NCI-H1417 (cell line): ENCODE measurements around the gene APEX1.
"Not testable (repeated sequence)": the region's sequence is repeated elsewhere in the genome, so short reads cannot be mapped to it uniquely, and the experiment has no call there.

Source experiments
- DNase-seq, 3 experiments: peaks; one replicate each; lab custom pipeline; 2025; lab: John Stamatoyannopoulos, UW

The APEX1 gene

DNA sequence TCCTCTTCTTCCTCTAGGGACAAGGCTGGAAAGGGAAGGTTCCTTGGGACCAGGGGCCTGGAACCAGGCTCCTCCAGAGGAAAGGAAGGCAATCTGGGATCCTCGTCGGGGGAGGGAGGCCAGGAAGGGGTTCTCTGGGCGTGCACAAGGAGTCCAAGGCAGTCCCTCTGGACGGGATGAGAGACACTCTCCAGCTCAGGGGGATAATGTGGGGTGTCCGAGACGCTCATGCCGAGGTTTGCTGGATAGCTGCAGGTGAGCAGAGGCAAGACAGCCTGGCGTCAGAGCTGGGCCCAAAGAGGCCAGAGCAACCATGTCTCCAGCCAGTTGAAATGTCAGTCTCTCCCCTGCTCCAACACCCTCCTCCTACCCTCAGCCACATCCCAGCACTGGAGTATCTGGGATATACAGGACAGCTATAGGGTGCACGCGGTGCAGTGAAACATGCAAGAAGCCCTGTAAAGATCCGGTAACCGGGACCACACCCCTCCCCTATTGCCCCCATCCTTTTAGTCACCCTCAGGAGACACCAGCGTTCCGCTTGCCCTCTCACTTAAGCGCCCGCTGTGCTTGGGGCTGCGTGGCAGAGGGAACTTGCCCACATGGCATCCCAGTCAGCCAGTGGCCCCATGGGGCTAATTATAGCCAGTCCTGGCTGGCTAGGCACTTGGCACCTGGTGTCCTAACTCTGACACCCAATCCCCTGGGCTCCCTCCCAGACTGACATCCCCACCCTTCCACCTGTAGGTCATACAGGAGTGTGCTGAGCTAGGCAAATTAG, 19.3 kb upstream of the APEX1 start, which contains the start of gene KLHL33:
TSS of gene KLHL33 (minus strand) at position 585 of the 781 bp plus-strand sequence. CDS start at position 230, 355 bp downstream.
- DNase-seq, result peak; percentile 25 to 66 (median 56)

DNA sequence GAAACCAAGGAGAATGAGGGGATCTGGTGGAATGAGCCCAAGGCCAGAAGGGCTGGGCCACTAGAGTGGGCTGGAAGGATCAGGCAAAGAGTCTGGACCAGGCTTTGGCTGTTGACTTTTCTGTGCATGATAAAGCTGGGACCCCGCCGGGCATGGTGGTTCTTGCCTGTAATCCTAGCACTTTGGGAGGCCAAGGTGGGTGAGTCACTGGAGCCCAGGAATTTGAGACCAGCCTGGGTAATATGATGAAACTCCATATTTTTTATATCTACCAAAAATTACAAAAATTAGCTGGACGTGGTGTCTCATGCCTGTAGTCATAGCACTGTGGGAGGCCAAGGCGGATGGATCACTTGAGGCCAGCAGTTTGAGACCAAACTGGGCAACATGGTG, 18.7 kb upstream of the APEX1 start:
- no peak for DNase-seq

DNA sequence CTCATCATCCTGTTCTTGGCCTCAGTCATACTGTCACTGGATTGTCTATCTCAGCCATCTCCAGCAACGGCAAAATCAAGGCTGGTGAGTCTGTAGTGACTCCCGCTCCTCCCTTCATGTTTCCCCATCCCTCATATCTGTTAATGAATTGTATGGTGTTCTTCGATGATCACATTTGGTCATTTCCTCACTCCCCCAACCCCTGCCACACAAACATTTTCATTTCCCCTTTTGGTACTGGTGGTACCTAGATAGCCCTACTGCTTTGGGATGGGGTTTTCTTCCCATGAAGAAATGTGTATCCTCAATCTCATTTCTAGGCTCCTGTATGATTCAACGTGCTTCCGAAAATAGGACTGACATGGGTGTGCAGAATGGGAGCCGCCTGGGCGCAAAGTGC, 16.4 kb upstream of the APEX1 start:
- DNase-seq, result no peak

DNA sequence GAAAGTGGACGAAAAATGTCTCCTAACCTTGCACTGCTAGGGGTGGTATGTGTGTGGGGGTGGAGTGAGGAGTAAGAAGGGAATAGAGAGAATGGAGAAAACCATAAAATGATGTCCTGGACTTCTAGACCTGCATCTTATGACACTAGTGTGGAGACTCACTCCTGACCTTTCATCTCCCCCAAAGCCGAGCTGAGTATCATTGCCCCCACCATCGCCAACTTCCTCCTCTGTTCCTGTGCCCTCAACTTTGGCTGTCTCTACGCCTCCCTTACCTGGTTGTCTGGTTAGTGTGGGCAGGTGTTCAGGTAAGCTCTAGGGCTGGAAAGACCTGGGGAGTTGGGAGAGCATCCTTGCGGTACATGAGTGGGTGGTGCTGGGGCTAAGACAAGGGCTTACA, 14.6 kb upstream of the APEX1 start:
- DNase-seq, result no peak

DNA sequence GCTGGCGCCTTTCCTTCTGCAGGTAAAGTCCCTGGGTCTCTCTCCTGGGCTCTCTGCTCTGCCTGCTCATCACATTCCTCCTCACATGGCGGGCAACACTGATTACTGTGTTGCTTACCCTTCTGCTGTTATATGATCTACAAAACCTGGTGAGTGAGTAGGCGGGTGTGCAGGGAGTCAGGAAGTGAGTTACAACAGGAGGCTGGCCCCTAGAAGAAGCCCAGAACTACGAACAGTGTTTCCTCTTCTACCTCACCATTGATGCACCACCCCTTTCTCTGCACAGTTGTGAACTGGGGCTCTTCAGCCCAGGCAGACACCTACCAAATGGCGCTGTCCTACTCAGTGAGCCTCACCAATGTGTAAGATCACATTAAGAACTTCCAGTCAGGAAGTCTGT, 14.1 kb upstream of the APEX1 start:
- no peak for DNase-seq

DNA sequence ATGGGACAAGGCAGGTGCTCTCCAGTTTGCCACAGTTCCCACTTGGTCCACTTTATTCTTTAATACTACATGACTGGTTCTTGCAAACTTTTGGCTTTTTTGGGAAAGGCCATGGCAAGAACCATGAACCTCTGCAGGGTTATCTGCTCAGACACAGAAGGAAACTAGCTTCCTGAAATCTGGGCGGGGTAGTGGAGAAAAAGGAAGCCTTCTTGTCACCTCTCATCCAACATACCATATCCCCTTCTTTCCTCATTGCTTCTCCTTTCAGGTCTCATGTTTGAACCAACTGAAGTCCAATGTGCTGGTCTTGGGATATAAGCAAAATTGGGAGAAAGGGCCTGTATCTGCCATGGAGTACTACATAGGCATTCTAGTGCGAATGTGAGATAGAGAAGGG, 13.6 kb upstream of the APEX1 start:
- DNase-seq, result no peak

DNA sequence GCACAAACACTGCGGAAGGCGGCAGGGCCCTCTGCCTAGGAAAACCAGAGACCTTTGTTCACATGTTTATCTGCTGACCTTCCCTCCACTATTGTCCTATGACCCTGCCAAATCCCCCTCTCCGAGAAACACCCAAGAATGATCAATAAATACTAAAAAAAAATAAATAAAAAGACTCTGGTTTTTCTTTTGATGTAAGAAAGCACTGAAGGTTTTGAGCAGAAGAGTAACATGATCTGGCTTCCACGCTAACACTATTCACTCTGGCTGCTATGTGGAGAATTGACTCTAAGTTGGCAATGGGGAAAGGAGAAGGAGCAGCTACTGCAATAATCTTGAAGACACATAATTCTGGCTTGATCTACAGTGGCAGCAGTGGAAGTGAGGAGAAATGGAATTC, 11.4 kb upstream of the APEX1 start:
- DNase-seq, result peak in 1 of 3 experiments; percentile 68

DNA sequence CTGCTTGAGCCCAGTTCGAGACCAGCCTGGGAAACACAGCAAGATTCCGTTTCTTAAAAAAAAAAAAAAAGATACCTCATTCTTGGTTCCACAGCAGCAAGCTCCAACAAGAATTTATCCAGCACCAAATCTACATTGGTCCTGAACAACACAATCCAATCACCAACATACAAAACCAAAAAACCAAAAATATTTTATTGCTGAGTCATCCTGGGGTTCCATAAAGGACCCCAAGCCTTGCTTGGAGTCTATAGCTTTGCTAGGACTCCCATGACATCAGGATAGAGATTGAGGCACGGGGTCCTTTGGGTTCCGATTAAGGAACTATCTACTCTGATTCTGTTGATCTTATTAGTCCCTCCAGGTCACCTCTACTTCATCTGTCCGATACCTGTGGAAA, 8.1 kb upstream of the APEX1 start:
- no peak for DNase-seq

DNA sequence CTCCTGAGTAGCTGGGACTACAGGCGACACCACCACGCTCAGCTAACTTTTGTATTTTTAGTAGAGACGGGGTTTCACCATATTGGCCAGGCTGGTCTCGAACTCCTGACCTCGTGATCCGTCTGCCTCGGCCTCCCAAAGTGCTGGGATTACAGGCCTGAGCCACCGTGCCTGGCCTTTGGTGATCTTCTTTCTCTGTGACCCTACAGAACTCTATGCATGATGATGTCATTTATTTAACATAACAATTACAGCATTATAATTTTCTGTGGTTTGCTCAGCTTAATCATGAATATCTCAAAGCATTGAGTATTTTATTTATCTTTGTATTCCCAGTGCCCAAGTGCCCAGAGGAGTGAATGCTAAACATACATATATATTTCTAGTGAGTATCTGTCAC, 2.2 kb upstream of the APEX1 start:
- DNase-seq, result not testable (repeated sequence)

DNA sequence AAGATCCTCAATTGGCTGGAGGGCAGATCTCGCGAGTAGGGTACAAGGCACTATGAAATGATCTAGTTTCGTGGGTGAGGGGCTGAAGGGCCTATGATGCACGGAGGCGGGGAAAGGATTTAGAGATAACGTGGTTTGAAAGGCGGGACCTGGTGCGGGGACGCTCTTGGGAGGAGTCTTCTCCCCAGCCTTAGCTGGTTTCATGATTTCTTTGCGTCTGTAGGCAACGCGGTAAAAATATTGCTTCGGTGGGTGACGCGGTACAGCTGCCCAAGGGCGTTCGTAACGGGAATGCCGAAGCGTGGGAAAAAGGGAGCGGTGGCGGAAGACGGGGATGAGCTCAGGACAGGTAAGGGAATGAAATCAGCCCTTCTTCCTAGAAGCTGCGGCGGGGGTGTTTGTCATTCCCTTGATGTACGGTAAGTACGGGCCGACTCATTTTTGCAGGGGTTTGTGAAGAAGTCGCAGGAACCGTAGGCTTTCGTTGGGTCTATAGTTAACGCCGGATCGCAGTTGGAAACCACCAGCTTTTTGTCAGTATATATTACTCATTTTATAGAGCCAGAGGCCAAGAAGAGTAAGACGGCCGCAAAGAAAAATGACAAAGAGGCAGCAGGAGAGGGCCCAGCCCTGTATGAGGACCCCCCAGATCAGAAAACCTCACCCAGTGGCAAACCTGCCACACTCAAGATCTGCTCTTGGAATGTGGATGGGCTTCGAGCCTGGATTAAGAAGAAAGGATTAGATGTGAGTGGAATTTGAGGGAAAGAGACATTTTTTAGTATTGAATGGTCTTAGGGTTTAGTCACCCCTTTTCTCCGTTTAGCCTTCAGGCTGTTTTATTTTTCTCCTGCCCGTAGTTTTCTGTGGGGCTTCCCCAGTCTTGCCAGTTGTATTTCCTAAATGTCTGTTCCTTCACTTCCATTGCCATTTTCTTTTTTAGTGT, 602 bp downstream of the APEX1 start:
- DNase-seq, result no peak

DNA sequence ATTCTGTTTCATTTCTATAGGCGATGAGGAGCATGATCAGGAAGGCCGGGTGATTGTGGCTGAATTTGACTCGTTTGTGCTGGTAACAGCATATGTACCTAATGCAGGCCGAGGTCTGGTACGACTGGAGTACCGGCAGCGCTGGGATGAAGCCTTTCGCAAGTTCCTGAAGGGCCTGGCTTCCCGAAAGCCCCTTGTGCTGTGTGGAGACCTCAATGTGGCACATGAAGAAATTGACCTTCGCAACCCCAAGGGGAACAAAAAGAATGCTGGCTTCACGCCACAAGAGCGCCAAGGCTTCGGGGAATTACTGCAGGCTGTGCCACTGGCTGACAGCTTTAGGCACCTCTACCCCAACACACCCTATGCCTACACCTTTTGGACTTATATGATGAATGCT, 1.9 kb downstream of the APEX1 start:
- peak in 1 of 3 experiments; percentile 36 for DNase-seq

DNA sequence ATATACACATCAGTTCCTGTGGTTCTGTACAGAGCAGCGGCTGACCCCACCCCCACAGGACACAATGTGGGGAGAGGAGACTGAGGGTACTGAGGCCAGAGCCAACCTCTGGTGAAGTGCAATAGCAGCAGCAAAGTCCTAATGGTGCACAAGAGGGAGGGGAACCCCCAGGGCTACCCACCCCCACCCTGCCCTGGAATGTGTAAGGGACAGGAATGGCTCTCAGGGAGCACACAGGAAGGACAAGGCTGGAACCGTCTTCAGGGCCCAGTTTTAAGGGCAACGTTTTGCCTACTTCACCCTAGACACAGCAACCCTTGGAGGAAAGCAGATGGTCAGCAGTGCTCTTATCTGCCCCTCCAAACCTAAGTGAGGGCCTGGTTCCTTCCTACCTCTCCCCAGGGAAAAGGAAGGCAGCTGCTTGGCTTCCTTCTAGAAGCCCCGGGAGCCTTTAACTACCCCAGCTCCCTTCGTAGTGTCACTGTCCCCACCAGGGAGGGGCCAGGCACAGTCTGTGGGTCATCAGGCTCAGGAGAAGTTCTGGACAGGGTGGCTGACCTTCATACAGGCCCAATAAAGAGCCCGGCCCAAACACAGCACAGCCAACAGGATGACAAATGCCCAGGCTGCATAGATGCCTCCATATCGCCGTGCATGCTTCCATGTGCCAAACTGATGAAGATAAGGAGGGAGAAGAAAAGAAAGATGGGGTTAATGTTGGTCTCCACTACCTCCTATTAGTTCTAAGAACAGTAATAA, 3.2 kb downstream of the APEX1 start:
- no peak for DNase-seq

DNA sequence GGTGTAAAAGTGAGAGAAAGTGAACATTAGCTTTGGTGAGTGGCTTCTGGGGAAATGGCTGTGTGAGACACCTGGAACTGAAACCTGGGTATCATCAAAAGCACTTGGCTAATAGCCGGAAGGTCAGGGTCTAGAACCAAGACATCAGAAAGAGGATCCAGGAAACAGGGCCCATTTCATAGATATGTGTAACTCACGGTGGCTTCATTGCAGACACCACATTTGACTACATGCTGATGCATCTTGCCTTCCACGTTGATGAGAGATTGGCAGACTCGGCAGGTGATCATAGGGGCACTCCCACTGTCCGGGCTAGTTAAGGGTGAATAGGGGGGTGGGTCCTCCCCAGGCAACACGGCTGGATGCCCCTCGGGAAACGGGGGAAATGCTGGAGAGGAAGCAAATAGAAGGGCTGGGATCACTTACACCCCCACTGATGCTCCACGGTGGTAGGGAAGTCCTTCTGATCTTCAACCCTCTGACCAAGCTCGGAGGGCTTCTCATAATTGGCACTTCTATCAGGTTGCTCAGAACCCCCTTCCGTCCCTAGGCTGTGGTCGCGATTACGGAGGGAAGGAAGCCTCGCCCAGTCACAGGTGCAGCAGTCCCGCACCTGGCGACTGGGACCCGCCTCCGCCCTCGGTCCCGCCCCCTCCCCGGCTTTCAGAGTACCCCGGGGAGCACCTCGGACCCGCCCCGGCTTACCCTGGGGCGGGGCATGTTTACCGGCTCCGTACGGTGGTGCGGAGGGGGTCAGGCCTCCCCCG, 5.6 kb downstream of the APEX1 start:
- peak; percentile 67 to 85 (median 79) for DNase-seq

DNA sequence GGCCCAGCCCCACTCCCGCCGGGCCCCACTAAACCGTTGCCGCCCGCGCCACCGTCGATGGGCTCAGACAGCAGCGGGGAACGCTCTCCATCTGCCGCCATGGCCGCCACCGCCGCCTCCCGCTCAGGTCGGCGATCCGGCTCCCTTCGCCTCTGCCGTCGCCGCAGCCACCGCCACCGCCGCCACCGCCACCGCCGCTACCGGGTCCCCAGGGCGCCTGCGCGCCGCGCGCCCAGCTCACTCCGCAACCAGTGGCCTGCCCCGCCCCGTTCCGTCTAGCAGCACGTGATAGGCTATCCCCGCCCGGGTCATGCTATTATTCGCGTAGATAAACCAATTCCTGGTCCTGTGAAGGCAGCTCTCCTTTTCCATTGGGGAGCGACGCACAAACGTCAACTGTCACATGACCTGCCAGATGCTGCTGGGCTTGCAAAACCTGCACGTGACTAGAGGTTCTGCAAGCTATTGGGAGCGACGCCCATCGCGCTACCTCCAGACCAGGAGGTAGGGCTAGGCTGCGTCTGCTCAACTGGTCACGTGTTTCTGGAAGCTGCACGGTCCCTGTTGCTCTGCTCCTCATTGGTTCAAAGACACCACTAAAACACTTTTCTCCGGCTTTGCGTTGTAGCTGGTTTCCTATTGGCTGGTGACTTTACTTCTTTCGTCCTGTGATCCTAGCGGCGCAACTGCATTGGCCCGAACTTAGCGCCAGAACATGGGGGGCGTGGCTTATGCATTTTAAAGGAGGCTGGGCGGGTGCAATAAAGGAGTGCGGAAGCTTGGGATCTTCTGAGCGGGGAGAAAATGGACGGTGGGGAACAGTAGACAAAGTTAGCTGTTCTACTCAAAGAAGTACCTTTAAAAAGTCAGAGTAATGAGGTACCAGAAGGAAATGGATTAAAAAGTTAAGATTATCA, 6.5 kb downstream of the APEX1 start, which contains the start of gene PIP4P1:
TSS of gene PIP4P1 (minus strand) at position 210 of the 917 bp plus-strand sequence. CDS start at position 101, 109 bp downstream.
- DNase-seq, result peak; percentile 99 to 100 (median 100)

DNA sequence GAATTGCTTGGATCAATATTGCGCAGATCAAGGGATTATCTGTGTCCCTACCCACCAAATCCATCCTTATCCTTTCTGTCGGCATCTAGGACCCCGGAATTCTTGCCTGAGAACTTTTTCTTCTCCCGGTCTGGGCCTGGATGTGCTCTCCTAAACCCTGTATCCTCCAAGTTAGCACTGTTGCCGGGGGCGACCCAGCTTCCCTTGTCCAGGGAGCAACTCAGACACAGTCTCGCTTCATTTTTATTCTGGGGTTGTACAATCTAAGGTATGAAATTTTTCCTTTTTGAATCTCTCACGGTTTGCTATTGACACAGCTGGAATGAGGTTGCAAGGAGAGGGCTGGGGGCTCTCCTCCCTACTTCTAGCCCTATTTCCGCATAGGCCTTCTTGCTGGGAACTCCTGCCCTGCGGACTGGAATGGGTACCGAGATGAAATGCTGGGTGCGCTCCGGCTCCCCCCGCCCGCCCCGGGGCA, 13.8 kb downstream of the APEX1 start:
- no peak for DNase-seq

DNA sequence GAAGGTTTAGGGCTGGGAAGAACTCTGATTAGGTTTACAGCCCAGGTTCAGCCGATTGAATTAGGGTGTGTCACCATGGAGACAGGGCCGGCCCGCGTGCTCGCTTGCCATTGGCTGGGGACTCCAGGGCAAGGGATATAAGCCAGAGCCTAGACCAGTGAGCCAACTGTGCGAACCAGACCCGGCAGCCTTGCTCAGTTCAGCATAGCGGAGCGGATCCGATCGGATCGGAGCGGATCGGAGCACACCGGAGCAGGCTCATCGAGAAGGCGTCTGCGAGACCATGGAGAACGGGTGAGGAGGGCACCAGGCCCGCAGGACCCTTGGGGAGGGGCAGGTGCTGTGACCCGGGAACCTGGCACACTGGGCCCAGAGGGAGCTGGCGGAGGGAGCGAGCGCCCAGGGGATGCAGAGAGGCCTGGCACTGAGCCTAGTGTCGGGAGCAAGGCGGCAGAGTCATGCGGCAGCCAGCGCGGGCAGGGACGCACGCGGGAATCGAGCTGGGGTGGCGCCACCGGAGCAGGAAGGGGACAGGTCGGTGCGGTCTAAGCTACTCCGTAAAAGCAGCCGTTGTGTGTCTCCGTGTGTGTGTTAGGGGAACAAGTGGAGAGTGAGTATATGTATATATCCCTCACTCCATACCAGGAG, 14.3 kb downstream of the APEX1 start, which contains the start of gene PNP:
TSS of gene PNP (plus strand) at position 165 of the 648 bp plus-strand sequence. CDS start at position 284, 119 bp downstream.
- peak; percentile 94 to 97 (median 97) for DNase-seq

DNA sequence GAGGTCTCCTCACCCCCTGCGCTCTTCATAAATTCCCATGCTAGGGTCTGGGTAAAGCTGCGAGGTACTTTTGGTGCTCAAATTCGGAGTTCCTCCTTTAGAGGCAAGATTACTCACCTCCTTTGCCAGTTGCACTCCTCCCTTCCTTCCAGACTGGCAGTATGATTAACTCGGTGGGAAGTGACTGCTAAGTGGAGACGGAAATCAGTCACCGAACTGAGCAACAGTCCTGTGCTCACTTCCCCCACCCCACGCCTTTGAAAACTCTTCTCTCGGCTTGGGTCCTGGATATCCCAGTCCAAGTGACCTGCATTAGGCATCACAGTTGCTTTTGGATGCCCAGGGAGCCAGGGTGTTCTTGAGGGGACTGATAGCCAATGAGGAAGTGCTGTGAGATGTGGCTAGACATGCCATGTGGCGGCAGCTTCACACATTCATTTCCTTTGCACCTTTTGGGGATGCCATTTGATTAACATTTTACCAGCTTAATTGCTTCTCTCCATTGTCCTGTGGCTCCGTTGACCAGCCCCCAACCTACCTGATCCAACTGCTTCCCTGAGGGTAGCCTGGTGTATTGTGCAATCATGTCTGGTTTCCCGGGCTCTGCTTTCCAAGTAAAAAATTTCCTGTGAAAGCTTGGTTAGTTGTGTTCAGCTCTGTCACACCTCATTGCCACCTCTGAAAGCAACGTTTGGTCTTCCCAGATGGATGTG, 15.0 kb downstream of the APEX1 start:
- DNase-seq, result peak; percentile 35 to 83 (median 73)

DNA sequence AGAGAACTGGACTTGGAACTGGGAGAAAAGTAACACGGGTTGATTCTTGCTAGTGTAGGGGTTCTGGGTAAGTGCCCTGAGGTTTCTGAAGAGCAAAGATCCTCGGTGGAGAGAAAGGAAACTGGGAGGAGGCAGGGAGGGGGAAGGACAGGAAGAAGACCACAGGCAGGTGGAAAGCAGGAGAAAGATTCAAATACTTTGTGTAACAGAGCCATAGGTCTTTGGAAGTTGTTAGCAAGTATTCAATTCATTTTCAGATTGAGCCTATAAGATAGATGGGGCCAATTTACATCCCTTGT, 15.5 kb downstream of the APEX1 start:
- peak in 2 of 3 experiments; percentile 56 to 66 for DNase-seq
